Breast epithelium (tissue), 3 donors: Measurements from ENCODE around the gene ACAP2.

Experiments
- POLR2A ChIP-seq: fragments of 450-650 bp; IDR thresholded peaks from one replicate; pipeline ENCODE4 v1.6.1; 2016; ENCODE audit warnings: antibody characterized with exemption, mild to moderate bottlenecking, moderate library complexity
- TF ChIP-seq, protein P1 (sequence below), 3 donors: fragments of 450-650 bp; IDR thresholded peaks; one replicate each; pipeline ENCODE4 v1.5.1; 2016 to 2017; ENCODE audit warnings: antibody characterized with exemption in 3 of 3, mild to moderate bottlenecking in 3 of 3, moderate library complexity in 3 of 3

DNA sequence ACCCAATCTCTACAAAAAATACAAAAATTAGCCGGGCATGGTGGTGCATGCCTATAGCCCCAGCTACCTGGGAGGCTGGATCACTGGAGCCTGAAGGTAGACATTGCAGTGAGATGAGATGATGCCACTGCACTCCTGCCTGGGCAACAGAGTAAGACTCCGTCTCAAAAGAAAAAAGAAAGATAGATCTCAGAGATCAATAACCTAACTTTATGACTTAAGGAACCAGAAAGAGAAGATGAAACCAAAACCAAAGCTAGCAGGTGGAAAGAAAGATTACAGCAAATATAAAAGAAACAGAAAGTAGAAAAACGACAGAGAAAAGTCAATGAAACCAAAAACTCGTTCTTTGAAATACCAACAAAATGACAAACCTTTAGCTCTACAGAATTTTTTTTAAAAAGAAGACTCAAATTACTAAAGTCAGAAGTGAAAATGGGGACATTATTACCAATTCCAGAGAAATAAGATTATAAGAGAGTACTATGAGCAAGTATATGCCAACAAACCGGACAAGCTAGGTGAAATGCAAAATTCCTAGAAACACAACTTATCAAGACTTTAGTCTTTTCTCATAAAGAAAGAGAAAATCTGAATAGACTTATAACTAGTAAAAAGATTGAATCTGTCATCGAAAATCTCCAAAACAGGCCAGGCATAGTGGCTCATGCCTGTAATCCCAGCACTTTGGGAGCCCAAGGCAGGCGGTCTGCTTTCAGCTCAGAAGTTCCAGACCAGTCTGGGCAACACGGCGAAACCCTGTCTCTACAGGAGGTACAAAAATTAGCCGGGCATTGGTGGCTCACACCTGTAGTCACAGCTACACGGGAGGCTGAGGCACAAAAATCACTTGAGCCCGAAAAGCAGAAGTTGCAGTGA is 35.0 kb downstream of the ACAP2 start:
- TF ChIP-seq, protein P1, sequence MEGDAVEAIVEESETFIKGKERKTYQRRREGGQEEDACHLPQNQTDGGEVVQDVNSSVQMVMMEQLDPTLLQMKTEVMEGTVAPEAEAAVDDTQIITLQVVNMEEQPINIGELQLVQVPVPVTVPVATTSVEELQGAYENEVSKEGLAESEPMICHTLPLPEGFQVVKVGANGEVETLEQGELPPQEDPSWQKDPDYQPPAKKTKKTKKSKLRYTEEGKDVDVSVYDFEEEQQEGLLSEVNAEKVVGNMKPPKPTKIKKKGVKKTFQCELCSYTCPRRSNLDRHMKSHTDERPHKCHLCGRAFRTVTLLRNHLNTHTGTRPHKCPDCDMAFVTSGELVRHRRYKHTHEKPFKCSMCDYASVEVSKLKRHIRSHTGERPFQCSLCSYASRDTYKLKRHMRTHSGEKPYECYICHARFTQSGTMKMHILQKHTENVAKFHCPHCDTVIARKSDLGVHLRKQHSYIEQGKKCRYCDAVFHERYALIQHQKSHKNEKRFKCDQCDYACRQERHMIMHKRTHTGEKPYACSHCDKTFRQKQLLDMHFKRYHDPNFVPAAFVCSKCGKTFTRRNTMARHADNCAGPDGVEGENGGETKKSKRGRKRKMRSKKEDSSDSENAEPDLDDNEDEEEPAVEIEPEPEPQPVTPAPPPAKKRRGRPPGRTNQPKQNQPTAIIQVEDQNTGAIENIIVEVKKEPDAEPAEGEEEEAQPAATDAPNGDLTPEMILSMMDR (IDR thresholded peaks at IDR 0.05), result no peak
- no peak for TF ChIP-seq POLR2A
